H1 (cell line): Measurements from ENCODE around the gene TMUB1. TPM values are rescaled to one million over a fixed set of nuclear protein-coding genes. Genes with fewer than 3 reads are reported as not detected.

Experiments used
- CTCF ChIA-PET: fragments of 300-600 bp; sonication (Branson Sonifier 250); formaldehyde crosslinking; loops from one replicate; lab custom pipeline; 2021; ENCODE audit not compliant: partially characterized antibody; lab: Charles Lee
- POLR2A ChIA-PET: fragments of 300-600 bp; sonication (Branson Sonifier 250); formaldehyde crosslinking; loops from one replicate; lab custom pipeline; 2021; ENCODE audit warnings: inconsistent platforms; ENCODE audit not compliant: partially characterized antibody; lab: Charles Lee
- DNase-seq, 2 experiments: peaks; one replicate each; pipeline versions ENCODE4 v3.0.0 to v3.0.0-alpha.2; 2010 to 2022; ENCODE audit warnings: low spot score in 2 of 2, low read depth in 1 of 2, mixed read lengths in 1 of 2
- FAIRE-seq: peaks from 2 replicates; lab custom pipeline; 2011; peaks lifted over from hg19 to GRCh38; lab: Jason Lieb, UNC
- H2AFZ ChIP-seq: 2 replicates; pipeline ENCODE4 v1.8.1; 2012; ENCODE audit warnings: low read length, inconsistent platforms
- H2AK5ac ChIP-seq: 2 replicates; pipeline ENCODE4 v1.6.1; 2013; ENCODE audit warnings: low read depth, low read length
- H2BK120ac ChIP-seq: replicated peaks from 2 replicates; pipeline ENCODE3; 2013; ENCODE audit warnings: low read depth, low read length, inconsistent platforms
- H2BK12ac ChIP-seq: 2 replicates; pipeline ENCODE4 v1.6.1; 2013; ENCODE audit warnings: low read depth, low read length
- H2BK15ac ChIP-seq: 2 replicates; pipeline ENCODE4 v1.6.1; 2013; ENCODE audit warnings: low read length
- H2BK20ac ChIP-seq: 2 replicates; pipeline ENCODE4 v1.6.1; 2013; ENCODE audit warnings: low read length
- H2BK5ac ChIP-seq: 2 replicates; pipeline ENCODE4 v1.6.1; 2013; ENCODE audit warnings: low read depth, low read length
- H3K14ac ChIP-seq: 2 replicates; pipeline ENCODE4 v1.6.1; 2013; ENCODE audit warnings: inconsistent platforms; ENCODE audit not compliant: insufficient read length
- H3K18ac ChIP-seq: 2 replicates; pipeline ENCODE4 v1.6.1; 2013; ENCODE audit warnings: low read length; ENCODE audit errors: extremely low read depth
- H3K23ac ChIP-seq: 2 replicates; pipeline ENCODE4 v1.6.1; 2013; ENCODE audit warnings: inconsistent platforms; ENCODE audit not compliant: insufficient read length
- H3K23me2 ChIP-seq: 2 replicates; pipeline ENCODE4 v1.6.1; 2013; ENCODE audit warnings: low read depth, low read length
- H3K27ac ChIP-seq: 2 replicates; pipeline ENCODE4 v1.6.1; 2011; ENCODE audit warnings: low read depth, low read length, inconsistent platforms
- H3K27me3 ChIP-seq, 4 experiments: replicated peaks in 1 of 4; 1 replicate in 1 of 4; 2 replicates in 3 of 4; pipeline versions ENCODE4 v1.6.1 to v1.8.1; 2011 to 2013; ENCODE audit warnings: low read length in 3 of 4, mild to moderate bottlenecking in 3 of 4, inconsistent platforms in 2 of 4, mixed read lengths in 2 of 4, moderate library complexity in 1 of 4; ENCODE audit not compliant: control insufficient read depth in 3 of 4, insufficient read depth in 3 of 4; ENCODE audit errors: extremely low read depth in 1 of 4
- H3K36me3 ChIP-seq, 4 experiments: 2 replicates each; pipeline versions ENCODE4 v1.6.1 to v1.8.1; 2011 to 2013; ENCODE audit warnings: mild to moderate bottlenecking in 4 of 4, low read length in 3 of 4, moderate library complexity in 2 of 4, control low read depth in 1 of 4, inconsistent platforms in 1 of 4; ENCODE audit not compliant: insufficient read depth in 4 of 4, control insufficient read depth in 2 of 4
- H3K4ac ChIP-seq: replicated peaks from 2 replicates; pipeline ENCODE3; 2013; ENCODE audit warnings: low read length, low read depth, mixed read lengths, inconsistent platforms; ENCODE audit not compliant: insufficient read length
- H3K4me1 ChIP-seq, 4 experiments: replicated peaks in 1 of 4; 1 replicate in 1 of 4; 2 replicates in 3 of 4; pipeline versions ENCODE4 v1.6.1 to v1.8.1; 2011 to 2013; ENCODE audit warnings: low read length in 3 of 4, inconsistent platforms in 2 of 4, mixed read lengths in 1 of 4; ENCODE audit not compliant: insufficient read depth in 4 of 4, control insufficient read depth in 3 of 4
- H3K4me2 ChIP-seq, 2 experiments: 2 replicates each; pipeline versions ENCODE4 v1.6.1 to v1.8.1; 2011 to 2013; ENCODE audit warnings: low read depth in 2 of 2, low read length in 2 of 2, control low read depth in 1 of 2, inconsistent platforms in 1 of 2, mild to moderate bottlenecking in 1 of 2; ENCODE audit not compliant: insufficient read depth in 1 of 2
- H3K4me3 ChIP-seq, 4 experiments: fragments of 200-600, 300-600 bp in 1 of 4; sonication (generic), shearing (Covaris generic), sonication (Bioruptor Twin) in 1 of 4; 2 replicates each; pipeline versions ENCODE4 v1.5.1 to v1.8.1; 2011 to 2016; ENCODE audit warnings: low read length in 4 of 4, low read depth in 3 of 4, control low read depth in 2 of 4, inconsistent platforms in 2 of 4, mild to moderate bottlenecking in 2 of 4, mixed read lengths in 1 of 4, moderate library complexity in 1 of 4; ENCODE audit not compliant: insufficient read depth in 2 of 4; ENCODE audit errors: extremely low read depth in 1 of 4
- H3K56ac ChIP-seq: replicated peaks from 2 replicates; pipeline ENCODE3; 2013; ENCODE audit warnings: low read depth, mild to moderate bottlenecking, mixed read lengths, low read length, inconsistent platforms; ENCODE audit not compliant: insufficient read length
- H3K79me1 ChIP-seq: 2 replicates; pipeline ENCODE4 v1.6.1; 2013; ENCODE audit warnings: low read depth, low read length, control low read depth
- H3K79me2 ChIP-seq, 2 experiments: 2 replicates each; pipeline versions ENCODE4 v1.6.1 to v1.8.1; 2012 to 2013; ENCODE audit warnings: low read length in 2 of 2, mild to moderate bottlenecking in 2 of 2, inconsistent platforms in 1 of 2; ENCODE audit not compliant: insufficient read depth in 2 of 2, control insufficient read depth in 1 of 2
- H3K9ac ChIP-seq, 4 experiments: replicated peaks in 1 of 4; 1 replicate in 1 of 4; 2 replicates in 3 of 4; pipeline versions ENCODE4 v1.6.1 to v1.8.1; 2011 to 2013; ENCODE audit warnings: low read depth in 3 of 4, low read length in 3 of 4, control low read depth in 2 of 4, mild to moderate bottlenecking in 2 of 4, moderate library complexity in 2 of 4, inconsistent platforms in 1 of 4; ENCODE audit errors: extremely low read depth in 1 of 4
- H3K9me3 ChIP-seq, 2 experiments: 2 replicates each; pipeline versions ENCODE4 v1.6.1 to v1.8.1; 2012 to 2013; ENCODE audit warnings: mild to moderate bottlenecking in 2 of 2, moderate library complexity in 2 of 2, control low read depth in 1 of 2, inconsistent platforms in 1 of 2, low read depth in 1 of 2, low read length in 1 of 2, mixed read lengths in 1 of 2; ENCODE audit not compliant: insufficient read depth in 2 of 2
- H4K20me1 ChIP-seq, 2 experiments: replicated peaks in 1 of 2; 2 replicates each; pipeline versions ENCODE3 to v1.8.1; 2011 to 2013; ENCODE audit warnings: inconsistent platforms in 2 of 2, low read length in 2 of 2, mild to moderate bottlenecking in 1 of 2; ENCODE audit not compliant: insufficient read depth in 2 of 2, control insufficient read depth in 1 of 2
- H4K5ac ChIP-seq: 2 replicates; pipeline ENCODE4 v1.6.1; 2013; ENCODE audit warnings: low read length, low read depth, mixed read lengths, inconsistent platforms; ENCODE audit not compliant: insufficient read length
- H4K8ac ChIP-seq: 2 replicates; pipeline ENCODE4 v1.8.0; 2013; ENCODE audit warnings: mild to moderate bottlenecking, moderate library complexity, low read length, inconsistent platforms; ENCODE audit not compliant: insufficient read depth; ENCODE audit errors: extremely low read depth
- H4K91ac ChIP-seq: replicated peaks from 2 replicates; pipeline ENCODE3; 2013; ENCODE audit warnings: low read length, mixed read lengths, inconsistent platforms; ENCODE audit not compliant: insufficient read length
- BCL11A ChIP-seq, 2 experiments: IDR thresholded peaks; one replicate each; pipeline ENCODE4 v1.6.1; 2011; ENCODE audit warnings: low read depth in 2 of 2, low read length in 2 of 2, mild to moderate bottlenecking in 2 of 2
- CTCF ChIP-seq, 3 experiments: IDR thresholded peaks; 1 replicate in 2 of 3; 2 replicates in 1 of 3; pipeline versions ENCODE4 v1.5.1 to v1.6.1; 2011; ENCODE audit warnings: low read length in 3 of 3, mild to moderate bottlenecking in 3 of 3, inconsistent platforms in 2 of 3, low read depth in 1 of 3, moderate library complexity in 1 of 3; ENCODE audit not compliant: insufficient read depth in 1 of 3; ENCODE audit errors: control extremely low read depth in 1 of 3
- WGBS, 2 experiments: shearing (Covaris generic) in 1 of 2; methylation state at CpG; one replicate each; pipeline versions ENCODE4 v1.1.6 to v1.1.7; 2013 to 2015; ENCODE audit warnings: low lambda C conversion rate in 2 of 2, mixed read lengths in 2 of 2, inconsistent platforms in 1 of 2, low coverage in 1 of 2, missing lambda C conversion rate in 1 of 2; ENCODE audit not compliant: insufficient replicate concordance in 2 of 2, insufficient coverage in 1 of 2, insufficient read length in 1 of 2; ENCODE audit errors: extremely low coverage in 1 of 2, missing lambda C conversion rate in 1 of 2; 5-methylcytosine and 5-hydroxymethylcytosine counted together
- polyA plus RNA-seq, 7 experiments: library from polyadenylated mRNA; depleted of rRNA in 3 of 7; stranded (reverse) in 5 of 7; unstranded in 2 of 7; fragments of >200 nt in 5 of 7; fragments of 200-250 nt in 2 of 7; gene quantifications; 1 replicate in 5 of 7; 2 replicates in 1 of 7; 4 replicates in 1 of 7; pipeline versions ENCODE4 v1.2.1 to v1.2.3, GENCODE V29; 2011 to 2013; ENCODE audit warnings: missing spikeins in 2 of 7, mixed read lengths in 2 of 7
- total RNA-seq: library from RNA; stranded (reverse); fragmentation: NEBNext Ultra II Directional; extraction: Animal tissue kit (Norgen Biotek cat#: 25700); gene quantifications from 2 replicates; pipeline ENCODE4 v1.2.1, GENCODE V29; 2021

The TMUB1 gene
- total and polyA plus RNA-seq, 2 of the 8 experiments (the other 6 are each of a cell fraction or from before 2014, with no cell fraction given) = 41.4 to 56.2 TPM

GRCh38 chr7:151128716-151129115, 45.4 kb upstream of the TMUB1 start:
- Histone ChIP-seq H2BK15ac (no peak overlapping the region), H3K4me3 (no peak overlapping the region), H4K5ac (no peak overlapping the region), H3K23ac (no peak overlapping the region), H2BK5ac (no peak overlapping the region), H3K14ac (no peak overlapping the region), H3K79me2 (no peaks in the 10 kb centered on the region), H2BK12ac (no peak overlapping the region), H3K4me1 (peaks cover 0 to 18% (median 7%) of the 10 kb centered on the region in 4 experiments; a peak in 6 of 7 replicates), H2BK20ac (no peak overlapping the region), H3K36me3 (peaks cover 0 to 4% (median 0%) of the 10 kb centered on the region in 4 experiments; a peak in 2 of 8 replicates), H4K8ac (no peak overlapping the region), H3K9ac (no peak overlapping the region), H3K4me2 (no peak overlapping the region), H3K18ac (no peak overlapping the region)
- DNase-seq = no peak
- CTCF ChIA-PET = interaction anchor here (0.6 to 11.7 kb wide), 9 partner anchors 14 to 332 kb away, joined by 3 to 197 read pairs (median 4); no protein-coding TSS in a partner anchor
- WGBS, 2 experiments = 73% methylated on average over 6 of the region's 8 CpGs; no CpG with 5 or more reads in 1 of the 2 experiments
- TF ChIP-seq CTCF (IDR thresholded peaks at IDR 0.05; ENCODE audit: control extremely low read depth in 1 of 3, insufficient read depth in 1 of 3, low read depth in 1 of 3, low read length in 3 of 3) (no peak), BCL11A (IDR thresholded peaks at IDR 0.05; ENCODE audit: low read depth in 2 of 2, low read length in 2 of 2) (no peak)
- TF ChIP-seq, all 59 proteins: peak for 0
- H3K4ac ChIP-seq = no peak overlapping the region
- no peaks in the 10 kb centered on the region for H3K79me1 ChIP-seq
- no peak overlapping the region for H3K56ac ChIP-seq
- no peak overlapping the region for H2BK120ac ChIP-seq
- no peaks in the 10 kb centered on the region for H3K9me3 ChIP-seq
- no peak overlapping the region for H3K27ac ChIP-seq
- H4K20me1 ChIP-seq = peaks cover 8 to 26% of the 10 kb centered on the region in 2 experiments
- peaks cover 5% of the 10 kb centered on the region; the same call in 1 of the 2 replicates for H3K23me2 ChIP-seq
- H3K27me3 ChIP-seq = peaks cover 0 to 13% (median 4%) of the 10 kb centered on the region in 4 experiments; a peak in 5 of 7 replicates
- H4K91ac ChIP-seq = no peak overlapping the region
- POLR2A ChIA-PET = interaction anchor here (1.1 to 1.2 kb wide), 2 partner anchors 28 to 90 kb away, joined by 3 to 4 read pairs; no protein-coding TSS in a partner anchor
- H2AFZ ChIP-seq = no peak overlapping the region
- FAIRE-seq = no peak
- no peak overlapping the region for H2AK5ac ChIP-seq
